Astrocyte (in vitro differentiated cells and primary cell): Measurements from ENCODE around the gene G6PC3. TPM values are rescaled to one million over a fixed set of nuclear protein-coding genes. Genes with fewer than 3 reads are reported as not detected.
A peak's percentile ranks its signal among the peaks of the same experiment; 100 is the strongest.

Source experiments
- DNase-seq: peaks from one replicate; pipeline ENCODE4 v3.0.0-alpha.2; 2010; ENCODE audit warnings: low read depth
- FAIRE-seq: peaks from 2 replicates; lab custom pipeline; 2011; peaks lifted over from hg19 to GRCh38; lab: Jason Lieb, UNC
- H2AFZ ChIP-seq: 2 replicates; pipeline ENCODE4 v1.6.0; 2012; ENCODE audit warnings: low read depth, low read length, inconsistent platforms
- H3K27ac ChIP-seq: 2 replicates; pipeline ENCODE4 v1.5.1; 2011; ENCODE audit warnings: low read depth, low read length, inconsistent platforms
- H3K27me3 ChIP-seq: 2 replicates; pipeline ENCODE4 v1.6.0; 2011; ENCODE audit warnings: low read length, inconsistent platforms; ENCODE audit not compliant: insufficient read depth
- H3K36me3 ChIP-seq: 2 replicates; pipeline ENCODE4 v1.5.1; 2011; ENCODE audit warnings: low read length, inconsistent platforms; ENCODE audit not compliant: insufficient read depth
- H3K4me1 ChIP-seq: 2 replicates; pipeline ENCODE4 v1.5.1; 2011; ENCODE audit warnings: low read length, inconsistent platforms; ENCODE audit not compliant: insufficient read depth
- H3K4me2 ChIP-seq: 2 replicates; pipeline ENCODE4 v1.6.0; 2012; ENCODE audit warnings: low read length, inconsistent platforms
- H3K4me3 ChIP-seq: 2 replicates; pipeline ENCODE4 v1.5.1; 2011; ENCODE audit warnings: low read depth, mild to moderate bottlenecking, low read length, inconsistent platforms; ENCODE audit not compliant: insufficient read depth
- H3K79me2 ChIP-seq: 2 replicates; pipeline ENCODE4 v1.6.0; 2012; ENCODE audit warnings: mild to moderate bottlenecking, low read length, inconsistent platforms; ENCODE audit not compliant: insufficient read depth
- H3K9ac ChIP-seq: 2 replicates; pipeline ENCODE4 v1.6.0; 2012; ENCODE audit warnings: mild to moderate bottlenecking, low read length, inconsistent platforms
- H3K9me3 ChIP-seq: 2 replicates; pipeline ENCODE4 v1.5.1; 2012; ENCODE audit warnings: low read depth, mild to moderate bottlenecking, low read length, inconsistent platforms; ENCODE audit not compliant: insufficient read depth
- H4K20me1 ChIP-seq: 2 replicates; pipeline ENCODE4 v1.6.0; 2012; ENCODE audit warnings: low read length, inconsistent platforms; ENCODE audit not compliant: insufficient read depth
- H3K27ac Mint-ChIP-seq: one replicate; pipeline ENCODE4 v1.8.0; 2021; ENCODE audit warnings: mild to moderate bottlenecking, mixed read lengths; ENCODE audit not compliant: unreplicated experiment
- H3K27me3 Mint-ChIP-seq: one replicate; pipeline ENCODE4 v1.8.0; 2021; ENCODE audit warnings: low read depth, mixed read lengths; ENCODE audit not compliant: unreplicated experiment
- H3K36me3 Mint-ChIP-seq: one replicate; pipeline ENCODE4 v1.8.0; 2021; ENCODE audit warnings: low read depth, mixed read lengths; ENCODE audit not compliant: unreplicated experiment
- H3K4me1 Mint-ChIP-seq: one replicate; pipeline ENCODE4 v1.8.0; 2021; ENCODE audit warnings: low read depth, mixed read lengths; ENCODE audit not compliant: unreplicated experiment
- H3K4me3 Mint-ChIP-seq: one replicate; pipeline ENCODE4 v1.8.0; 2021; ENCODE audit warnings: mild to moderate bottlenecking, moderate library complexity, mixed read lengths; ENCODE audit not compliant: unreplicated experiment
- H3K9me3 Mint-ChIP-seq: one replicate; pipeline ENCODE4 v1.8.0; 2021; ENCODE audit warnings: mild to moderate bottlenecking, mixed read lengths; ENCODE audit not compliant: unreplicated experiment
- CTCF ChIP-seq: IDR thresholded peaks from 2 replicates; pipeline ENCODE4 v1.5.1; 2011; ENCODE audit warnings: low read depth, mild to moderate bottlenecking, inconsistent platforms, low read length, moderate library complexity; ENCODE audit not compliant: insufficient read depth
- EZH2 ChIP-seq: IDR thresholded peaks from 2 replicates; pipeline ENCODE4 v1.6.1; 2012; ENCODE audit warnings: mild to moderate bottlenecking, low read length, inconsistent platforms; ENCODE audit not compliant: insufficient read depth
- total RNA-seq: library from RNA; stranded (reverse); gene quantifications from 2 replicates; pipeline ENCODE4 v1.2.1, GENCODE V29; 2021

The G6PC3 gene
- total RNA-seq, 1 donor from 2014 or later = 94.5 TPM

GRCh38 chr17:44086364-44087311 lies 16.1 kb downstream of the G6PC3 start:
- H3K9me3 Mint-ChIP-seq = no peaks in the 10 kb centered on the region
- H3K27me3 ChIP-seq = no peaks in the 10 kb centered on the region
- peak overlapping the region; percentile 87 for H3K9ac ChIP-seq
- H3K4me1 ChIP-seq = peaks cover 28% of the 10 kb centered on the region
- H3K36me3 ChIP-seq = peaks cover 3% of the 10 kb centered on the region
- peak overlapping the region; percentile 45 for H2AFZ ChIP-seq
- no peak for TF ChIP-seq CTCF
- TF ChIP-seq EZH2 = no peak
- FAIRE-seq = no peak
- no peaks in the 10 kb centered on the region for H4K20me1 ChIP-seq
- no peaks in the 10 kb centered on the region for H3K9me3 ChIP-seq
- no peaks in the 10 kb centered on the region for H3K79me2 ChIP-seq
- peak overlapping the region; percentile 86 for H3K4me2 ChIP-seq
- H3K27ac Mint-ChIP-seq = peak overlapping the region; percentile 89
- H3K4me1 Mint-ChIP-seq = peaks cover 27% of the 10 kb centered on the region
- peak overlapping the region; percentile 41 for H3K4me3 ChIP-seq
- peak; percentile 88 for DNase-seq
- H3K27ac ChIP-seq = peak overlapping the region; percentile 77
- peak overlapping the region; percentile 62 for H3K4me3 Mint-ChIP-seq
- peaks cover 19% of the 10 kb centered on the region for H3K36me3 Mint-ChIP-seq
- H3K27me3 Mint-ChIP-seq = no peaks in the 10 kb centered on the region

- peak overlapping the region; percentile 41 for H3K4me3 ChIP-seq
- peak overlapping the region; percentile 73 for H3K4me3 Mint-ChIP-seq
Measured at GRCh38 chr17:44087319-44087718, 16.8 kb downstream of the G6PC3 start.

More at GRCh38 chr17:44087319-44087718, 16.8 kb downstream of the G6PC3 start:
- FAIRE-seq (no peak), DNase-seq (no peak)
- Mint-ChIP-seq H3K36me3 (peaks cover 14% of the 10 kb centered on the region), H3K9me3 (no peaks in the 10 kb centered on the region), H3K27me3 (no peaks in the 10 kb centered on the region), H3K4me1 (peaks cover 22% of the 10 kb centered on the region), H3K27ac (peak overlapping the region; percentile 89)
- no peak for TF ChIP-seq CTCF
- no peak for TF ChIP-seq EZH2
- H3K4me2 ChIP-seq = peak overlapping the region; percentile 86
- no peaks in the 10 kb centered on the region for H3K79me2 ChIP-seq
- H3K27ac ChIP-seq = peak overlapping the region; percentile 77
- H4K20me1 ChIP-seq = no peaks in the 10 kb centered on the region
- H3K9me3 ChIP-seq = no peaks in the 10 kb centered on the region
- H2AFZ ChIP-seq = peak overlapping the region; percentile 45
- peak overlapping the region; percentile 87 for H3K9ac ChIP-seq
- H3K4me1 ChIP-seq = peaks cover 21% of the 10 kb centered on the region
- no peaks in the 10 kb centered on the region for H3K27me3 ChIP-seq
- H3K36me3 ChIP-seq = peaks cover 3% of the 10 kb centered on the region
